ENCODE results near the gene IPMK.

DNA sequence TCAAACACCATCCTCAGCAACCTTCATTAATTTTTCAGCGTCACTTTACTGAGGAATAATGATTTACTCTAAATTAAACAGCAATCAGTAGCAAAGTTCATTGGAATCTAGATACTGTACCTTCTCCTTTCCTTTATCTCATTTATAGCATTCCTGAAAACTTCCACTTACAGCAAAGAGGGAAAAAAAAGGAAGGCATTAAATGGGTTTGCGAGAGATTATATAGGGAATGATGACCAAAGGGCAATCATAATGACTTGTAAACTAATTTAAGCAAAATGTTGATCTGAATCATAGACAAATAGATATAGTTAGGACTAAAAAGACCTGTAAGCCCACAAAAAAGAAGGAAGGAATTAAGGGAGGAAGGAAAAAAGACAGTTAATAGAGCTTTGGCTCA lies 42.0 kb downstream of the IPMK start:
- TF ChIP-seq CTCF (IDR thresholded peaks at IDR 0.05; ENCODE audit: insufficient read depth, low read length) = no peak
- TF ChIP-seq POLR2AphosphoS5 (IDR thresholded peaks at IDR 0.05; ENCODE audit: low read depth) = no peak
- TF ChIP-seq GABPA (IDR thresholded peaks at IDR 0.05; ENCODE audit: low read depth) = no peak
- TF ChIP-seq, protein P1, sequence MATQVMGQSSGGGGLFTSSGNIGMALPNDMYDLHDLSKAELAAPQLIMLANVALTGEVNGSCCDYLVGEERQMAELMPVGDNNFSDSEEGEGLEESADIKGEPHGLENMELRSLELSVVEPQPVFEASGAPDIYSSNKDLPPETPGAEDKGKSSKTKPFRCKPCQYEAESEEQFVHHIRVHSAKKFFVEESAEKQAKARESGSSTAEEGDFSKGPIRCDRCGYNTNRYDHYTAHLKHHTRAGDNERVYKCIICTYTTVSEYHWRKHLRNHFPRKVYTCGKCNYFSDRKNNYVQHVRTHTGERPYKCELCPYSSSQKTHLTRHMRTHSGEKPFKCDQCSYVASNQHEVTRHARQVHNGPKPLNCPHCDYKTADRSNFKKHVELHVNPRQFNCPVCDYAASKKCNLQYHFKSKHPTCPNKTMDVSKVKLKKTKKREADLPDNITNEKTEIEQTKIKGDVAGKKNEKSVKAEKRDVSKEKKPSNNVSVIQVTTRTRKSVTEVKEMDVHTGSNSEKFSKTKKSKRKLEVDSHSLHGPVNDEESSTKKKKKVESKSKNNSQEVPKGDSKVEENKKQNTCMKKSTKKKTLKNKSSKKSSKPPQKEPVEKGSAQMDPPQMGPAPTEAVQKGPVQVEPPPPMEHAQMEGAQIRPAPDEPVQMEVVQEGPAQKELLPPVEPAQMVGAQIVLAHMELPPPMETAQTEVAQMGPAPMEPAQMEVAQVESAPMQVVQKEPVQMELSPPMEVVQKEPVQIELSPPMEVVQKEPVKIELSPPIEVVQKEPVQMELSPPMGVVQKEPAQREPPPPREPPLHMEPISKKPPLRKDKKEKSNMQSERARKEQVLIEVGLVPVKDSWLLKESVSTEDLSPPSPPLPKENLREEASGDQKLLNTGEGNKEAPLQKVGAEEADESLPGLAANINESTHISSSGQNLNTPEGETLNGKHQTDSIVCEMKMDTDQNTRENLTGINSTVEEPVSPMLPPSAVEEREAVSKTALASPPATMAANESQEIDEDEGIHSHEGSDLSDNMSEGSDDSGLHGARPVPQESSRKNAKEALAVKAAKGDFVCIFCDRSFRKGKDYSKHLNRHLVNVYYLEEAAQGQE (IDR thresholded peaks at IDR 0.05; ENCODE audit: insufficient replicate concordance, low read depth) = no peak
- TF ChIP-seq SPI1 (IDR thresholded peaks at IDR 0.05; ENCODE audit: borderline replicate concordance, low read depth) = no peak
